KBM-7 (cell line): ENCODE measurements around the gene STAP2.
"Not testable (repeated sequence)": the region's sequence is repeated elsewhere in the genome, so short reads cannot be mapped to it uniquely, and the experiment has no call there.

Experiments used
- DNase-seq: peaks from one replicate; pipeline ENCODE4 v3.0.0-alpha.2; 2015
- in situ Hi-C: fragments of 300-500 bp; cut with MboI; formaldehyde crosslinking; loops from 2 replicates; pipeline ENCODE4 v1.14.3; 2020; ENCODE audit warnings: low sequenced_read_pairs, low pct_unique_long_range_greater_than_20kb, mixed read lengths

The STAP2 gene

DNA sequence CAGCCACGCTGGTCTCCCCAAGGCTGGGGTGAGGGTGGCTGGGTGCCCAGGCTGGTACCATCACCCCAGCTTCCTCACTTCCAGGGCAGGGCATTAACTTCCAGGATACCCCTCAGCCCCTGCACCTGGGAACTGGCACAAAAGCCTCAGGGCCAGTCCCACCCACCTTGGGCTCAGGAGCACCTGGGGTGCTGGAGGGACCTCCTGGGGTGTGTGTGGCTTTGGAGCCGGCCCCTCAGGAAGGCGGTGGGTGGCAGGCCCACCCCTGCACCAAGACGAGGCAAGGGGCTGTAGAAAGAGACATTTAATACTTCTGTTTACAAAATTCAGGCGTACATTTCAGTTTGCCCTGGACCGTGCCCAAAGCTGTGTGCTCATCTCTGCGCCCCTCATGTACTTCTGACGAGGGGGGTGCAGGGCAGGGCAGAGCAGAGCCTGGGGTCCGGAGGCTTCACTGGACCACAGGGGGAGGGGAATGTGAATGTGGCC lies 21.5 kb upstream of the STAP2 start:
- in situ Hi-C loops = no loop called here
- DNase-seq = no peak

DNA sequence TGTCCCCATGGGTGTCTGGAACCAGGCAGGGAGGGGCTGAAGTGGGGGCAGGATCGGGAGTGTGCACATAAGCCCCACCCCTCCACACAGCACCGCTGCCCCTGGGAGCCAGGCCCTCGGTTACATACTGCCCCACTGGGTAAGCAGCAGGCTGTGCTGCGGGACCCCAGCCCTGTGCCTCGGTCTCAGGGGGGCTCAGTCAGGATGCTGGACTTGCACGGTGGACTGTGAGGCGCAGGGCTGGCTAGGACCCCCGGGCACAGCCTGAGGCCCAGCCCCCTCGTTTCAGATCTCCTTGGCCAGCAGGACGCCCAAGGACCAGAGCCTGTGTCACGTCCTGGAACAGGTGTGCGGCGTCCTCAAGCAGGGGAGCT lies 21.0 kb upstream of the STAP2 start:
- in situ Hi-C loops = no loop called here
- DNase-seq = no peak

DNA sequence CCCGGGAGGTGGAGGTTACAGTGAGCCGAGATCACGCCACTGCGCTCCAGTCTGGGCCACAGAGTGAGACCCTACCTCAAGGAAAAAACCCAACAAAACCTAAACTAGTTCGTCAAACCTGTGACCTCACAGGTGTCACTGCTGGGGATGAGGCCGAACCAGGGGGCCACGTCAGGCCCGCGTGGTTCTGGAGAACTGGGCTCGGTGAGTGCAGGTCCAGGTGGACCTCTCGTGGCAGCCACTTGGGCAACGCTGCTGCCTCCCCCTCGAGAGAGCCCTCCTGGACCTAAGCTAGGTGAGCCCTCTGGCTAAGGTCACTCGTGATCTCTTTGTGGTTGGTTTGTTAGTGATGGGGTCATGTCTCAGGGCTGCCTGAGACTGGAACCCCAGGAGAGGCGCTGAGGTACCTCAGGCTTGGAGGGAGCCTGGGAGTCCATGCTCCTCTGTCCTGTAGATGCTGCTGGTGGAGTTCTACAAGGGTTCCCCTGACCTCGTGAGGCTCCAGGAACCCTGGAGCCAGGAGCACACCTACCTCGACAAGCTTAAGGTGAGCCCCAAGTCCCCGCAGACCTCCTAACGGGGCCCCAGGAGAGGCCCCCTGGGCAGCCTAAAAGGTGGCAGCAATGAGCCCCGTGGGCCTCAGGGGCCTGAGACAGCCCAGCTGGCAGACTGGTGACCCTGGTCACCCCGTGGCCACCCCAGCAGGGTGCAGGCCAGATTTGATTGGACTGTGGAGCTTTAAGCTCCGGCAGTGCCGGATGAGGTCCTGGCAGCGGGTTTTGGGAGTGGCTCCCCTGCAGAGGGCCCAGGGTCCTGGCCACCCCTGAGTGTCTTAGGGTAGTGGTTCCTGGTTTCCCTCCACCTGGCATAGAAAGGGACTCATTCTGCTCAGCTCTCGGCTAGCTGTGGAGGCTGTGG lies 20.3 kb upstream of the STAP2 start:
- in situ Hi-C loops = no loop called here
- DNase-seq = no peak

DNA sequence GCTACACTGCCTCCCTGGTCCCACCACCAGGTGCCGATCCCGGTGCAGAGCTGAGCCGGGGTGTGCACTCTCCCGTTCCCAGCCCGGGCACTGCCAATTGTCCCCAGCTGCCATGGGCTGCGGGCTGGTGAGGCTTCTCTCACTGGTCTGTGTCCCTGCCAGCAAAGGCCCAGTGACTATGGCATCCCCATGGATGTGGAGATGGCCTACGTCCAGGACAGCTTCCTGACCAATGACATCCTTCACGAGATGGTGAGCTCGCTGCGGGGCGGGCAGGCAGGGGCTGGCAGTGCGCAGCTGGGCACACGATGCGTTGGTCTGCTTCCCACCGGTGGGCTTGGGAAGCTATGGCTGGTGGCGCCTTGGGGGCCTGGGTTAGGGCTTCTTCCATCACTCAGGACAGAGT lies 19.3 kb upstream of the STAP2 start:
- DNase-seq = no peak
- in situ Hi-C loops = no loop called here

DNA sequence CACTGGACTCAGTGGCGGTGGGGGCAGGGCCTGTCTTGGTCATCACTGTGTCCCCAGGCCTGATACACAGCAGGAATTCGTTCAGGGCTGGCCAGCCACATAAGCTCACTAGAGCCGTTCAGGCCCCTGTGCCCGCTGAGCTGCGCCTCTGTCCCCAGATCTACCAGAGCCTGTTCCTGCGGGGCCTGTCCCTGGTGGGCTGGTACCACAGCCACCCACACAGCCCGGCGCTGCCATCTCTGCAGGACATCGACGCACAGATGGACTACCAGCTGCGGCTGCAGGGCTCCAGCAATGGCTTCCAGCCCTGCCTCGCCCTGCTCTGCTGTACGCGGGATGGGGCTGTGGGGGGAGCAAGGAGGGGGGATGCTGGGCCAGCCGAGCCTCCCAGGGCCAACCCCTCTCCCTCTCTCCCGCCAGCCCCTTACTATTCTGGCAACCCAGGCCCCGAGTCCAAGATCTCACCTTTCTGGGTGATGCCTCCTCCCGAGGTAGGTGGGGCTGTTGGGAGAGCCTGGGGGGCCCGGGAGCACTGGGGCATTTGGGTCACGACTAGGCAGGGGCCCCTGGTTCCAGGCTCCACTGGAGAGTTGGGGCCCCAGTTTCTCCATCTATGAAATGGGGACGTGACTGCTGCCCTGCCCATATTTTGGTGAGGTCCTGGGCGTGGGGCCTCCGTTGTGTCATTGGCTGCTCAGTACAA lies 18.6 kb upstream of the STAP2 start:
- in situ Hi-C loops = no loop called here
- DNase-seq = no peak

DNA sequence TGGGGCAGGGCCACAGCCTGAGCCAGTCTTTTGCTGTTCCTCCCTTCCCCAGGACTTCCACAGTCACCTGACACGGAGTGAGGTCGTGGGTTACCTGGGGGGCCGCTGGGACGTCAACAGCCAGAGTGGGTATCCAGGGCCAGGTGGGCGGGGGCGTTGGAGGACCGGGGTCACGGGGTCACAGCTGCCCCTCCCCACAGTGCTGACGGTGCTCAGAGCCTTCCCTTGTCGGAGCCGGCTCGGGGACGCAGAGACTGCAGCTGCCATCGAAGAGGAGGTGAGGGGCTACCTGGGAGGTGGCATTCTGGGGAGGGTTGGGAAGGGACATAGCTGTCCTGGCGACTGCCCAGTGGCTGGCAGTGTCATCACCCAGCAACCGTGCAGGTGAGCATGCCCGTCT lies 16.3 kb upstream of the STAP2 start:
- no peak for DNase-seq
- in situ Hi-C loops = no loop called here

DNA sequence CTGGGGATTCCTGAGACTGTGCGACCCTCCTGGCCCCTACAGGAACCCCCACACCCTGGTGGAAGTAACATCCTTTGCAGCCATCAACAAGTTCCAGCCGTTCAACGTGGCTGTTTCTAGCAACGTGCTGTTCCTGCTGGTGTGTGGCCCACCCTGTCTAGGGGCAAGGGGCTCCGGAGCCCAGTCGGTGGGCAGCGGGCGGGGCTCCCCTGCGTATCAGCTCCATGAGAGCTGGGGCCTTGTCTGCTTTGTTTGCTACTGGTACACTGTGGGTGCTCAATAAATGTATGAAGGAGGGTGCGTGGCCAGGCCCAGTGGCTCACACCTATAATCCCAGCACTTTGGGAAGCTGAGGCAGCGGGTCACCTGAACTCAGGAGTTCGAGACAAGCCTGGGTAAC lies 15.7 kb upstream of the STAP2 start:
- no peak for DNase-seq

DNA sequence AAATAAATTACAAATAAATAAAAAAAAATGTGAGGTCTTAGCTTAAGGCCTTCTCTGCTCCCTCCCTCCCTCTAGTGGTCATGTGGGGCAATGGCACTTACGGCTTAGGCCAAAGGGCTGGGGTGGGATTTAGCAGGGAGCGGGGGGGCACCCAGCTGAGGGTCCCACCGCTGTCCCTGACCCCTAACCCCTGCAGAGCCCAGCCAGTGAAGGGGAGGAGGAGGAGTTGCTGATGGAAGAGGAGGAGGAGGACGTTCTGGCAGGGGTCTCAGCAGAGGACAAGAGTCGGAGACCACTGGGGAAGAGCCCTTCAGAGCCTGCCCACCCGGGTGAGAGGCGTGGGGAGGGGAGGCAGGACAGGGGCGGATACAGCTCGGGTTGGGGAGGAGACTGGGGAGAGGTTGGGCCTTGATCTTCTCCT lies 14.1 kb upstream of the STAP2 start:
- in situ Hi-C loops = no loop called here
- DNase-seq = peak; percentile 52

More for the DNA sequence above, 15.7 kb upstream of the STAP2 start:
- in situ Hi-C loops = no loop called here

DNA sequence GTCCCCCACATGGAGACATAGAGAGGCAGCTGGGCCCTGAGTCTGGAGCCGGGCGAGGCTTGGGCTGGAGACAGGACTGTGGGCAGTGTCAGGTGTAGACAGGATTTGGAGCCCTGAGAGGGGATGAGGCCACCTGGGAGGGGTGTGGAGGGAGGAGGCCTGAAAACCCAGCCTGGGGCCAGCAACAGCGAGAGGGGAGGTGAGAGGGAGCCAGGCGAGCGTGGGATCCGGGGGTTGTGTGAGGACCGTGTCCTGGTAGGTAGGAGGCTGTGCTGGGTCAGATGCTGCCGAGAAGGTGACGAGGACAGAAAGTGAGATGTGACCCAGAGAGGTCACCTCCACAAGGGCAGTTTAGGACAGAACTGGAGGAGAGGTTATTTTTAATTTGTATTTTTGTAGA lies 12.1 kb upstream of the STAP2 start:
- DNase-seq = no peak
- in situ Hi-C loops = no loop called here

DNA sequence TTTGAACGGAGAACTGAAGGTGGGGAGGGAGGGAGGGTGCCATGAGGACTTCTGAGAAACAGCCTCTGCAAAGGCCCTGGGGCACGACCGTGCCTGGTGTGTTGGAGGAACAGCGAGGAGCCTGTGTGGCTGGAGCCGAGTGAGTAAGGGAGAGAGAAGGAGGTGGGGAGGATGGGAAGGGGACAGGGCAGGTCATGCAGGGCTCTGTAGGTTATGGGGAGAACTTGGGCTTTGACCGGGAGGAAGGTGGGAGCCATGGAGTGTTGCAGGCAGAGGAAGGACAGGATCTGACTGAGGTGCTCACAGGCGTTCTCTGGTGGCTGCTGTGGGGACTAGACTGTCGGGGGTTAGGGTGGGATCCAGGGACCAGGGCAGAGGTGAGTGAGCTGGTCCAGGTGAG lies 11.5 kb upstream of the STAP2 start:
- no peak for DNase-seq
- in situ Hi-C loops = no loop called here

DNA sequence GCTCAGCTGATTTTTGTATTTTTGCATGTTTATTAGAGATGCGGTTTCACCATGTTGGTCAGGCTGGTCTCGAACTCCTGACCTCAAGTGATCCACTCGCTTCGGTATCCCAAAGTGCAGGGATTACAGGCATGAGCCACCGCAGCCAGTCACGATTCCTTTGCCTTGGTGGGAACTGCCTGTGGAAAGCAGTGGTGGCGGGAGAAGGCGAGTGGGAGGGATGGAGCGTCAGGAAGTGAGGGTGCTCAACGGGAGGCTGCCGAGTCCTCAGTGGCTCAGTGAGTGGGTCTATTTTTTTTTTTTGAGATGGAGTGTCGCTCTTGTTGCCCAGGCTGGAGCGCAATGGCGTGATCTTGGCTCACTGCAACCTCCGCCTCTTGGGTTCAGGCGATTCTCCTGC lies 10.6 kb upstream of the STAP2 start:
- in situ Hi-C loops, DNase-seq: not testable (repeated sequence)

DNA sequence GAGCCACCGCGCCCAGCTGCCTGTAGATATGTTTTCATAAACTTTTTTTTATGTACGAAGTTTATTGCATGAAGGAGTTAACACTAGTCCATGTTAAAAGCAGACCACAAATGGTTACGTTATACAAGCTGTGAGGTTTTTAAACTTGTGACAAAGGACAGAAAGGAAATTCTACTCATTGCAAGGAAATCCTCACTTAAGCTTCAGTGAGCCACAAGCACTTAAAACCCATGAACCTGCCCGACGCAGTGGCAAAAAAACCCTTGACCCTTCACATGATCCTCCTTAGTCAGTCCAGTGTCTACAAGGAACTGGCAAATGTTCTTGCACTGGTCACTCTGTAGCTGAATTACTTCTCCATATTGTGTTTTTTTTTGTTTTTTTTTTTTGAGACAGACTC lies 8.9 kb upstream of the STAP2 start:
- in situ Hi-C loops = no loop called here
- no peak for DNase-seq

DNA sequence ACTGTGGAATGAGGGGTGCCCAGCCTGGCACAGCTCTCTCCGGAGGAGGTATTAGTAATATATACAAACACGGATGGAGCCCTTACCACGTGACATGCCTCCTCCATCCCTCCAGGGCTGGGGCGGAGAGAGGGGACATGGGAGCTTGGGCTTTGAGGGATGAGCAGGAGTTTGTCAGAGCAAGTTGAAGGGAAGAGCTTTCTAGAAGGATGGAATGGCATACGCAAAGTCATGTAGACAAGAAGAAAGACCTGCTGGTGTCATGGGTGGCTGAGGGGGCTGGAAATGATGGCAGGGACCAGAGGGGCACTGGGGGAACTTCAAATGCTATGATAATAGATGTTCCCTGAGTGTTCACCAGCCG lies 7.4 kb upstream of the STAP2 start:
- DNase-seq = no peak
- in situ Hi-C loops = no loop called here

DNA sequence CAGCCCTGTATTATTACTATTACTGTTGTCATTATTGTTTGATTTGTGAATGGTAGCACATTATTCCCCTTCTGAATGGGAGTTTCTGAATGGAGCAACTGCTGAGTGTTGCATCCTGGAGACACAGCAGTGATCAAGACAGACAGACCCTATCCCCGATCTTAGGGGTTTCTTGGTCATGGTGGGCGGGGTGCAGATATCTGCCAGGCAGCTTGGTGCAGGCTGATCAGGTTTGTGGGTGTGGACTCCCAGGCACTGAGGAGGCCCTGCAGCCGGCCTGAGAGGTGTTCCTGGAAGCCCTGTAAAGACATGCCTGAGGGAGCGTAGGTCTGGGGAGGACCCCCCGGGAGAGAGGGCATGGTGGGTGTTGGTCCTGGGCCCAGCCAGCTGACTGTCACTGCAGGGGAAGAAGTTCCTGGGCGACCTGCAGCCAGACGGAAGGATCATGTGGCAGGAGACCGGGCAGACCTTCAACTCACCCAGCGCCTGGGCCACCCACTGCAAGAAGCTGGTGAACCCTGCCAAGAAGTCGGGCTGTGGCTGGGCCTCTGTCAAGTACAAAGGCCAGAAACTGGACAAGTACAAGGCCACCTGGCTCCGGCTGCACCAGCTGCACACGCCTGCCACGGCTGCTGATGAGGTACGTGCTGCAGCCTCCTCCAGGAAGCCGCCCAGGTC lies 6.9 kb upstream of the STAP2 start:
- in situ Hi-C loops = no loop called here

DNA sequence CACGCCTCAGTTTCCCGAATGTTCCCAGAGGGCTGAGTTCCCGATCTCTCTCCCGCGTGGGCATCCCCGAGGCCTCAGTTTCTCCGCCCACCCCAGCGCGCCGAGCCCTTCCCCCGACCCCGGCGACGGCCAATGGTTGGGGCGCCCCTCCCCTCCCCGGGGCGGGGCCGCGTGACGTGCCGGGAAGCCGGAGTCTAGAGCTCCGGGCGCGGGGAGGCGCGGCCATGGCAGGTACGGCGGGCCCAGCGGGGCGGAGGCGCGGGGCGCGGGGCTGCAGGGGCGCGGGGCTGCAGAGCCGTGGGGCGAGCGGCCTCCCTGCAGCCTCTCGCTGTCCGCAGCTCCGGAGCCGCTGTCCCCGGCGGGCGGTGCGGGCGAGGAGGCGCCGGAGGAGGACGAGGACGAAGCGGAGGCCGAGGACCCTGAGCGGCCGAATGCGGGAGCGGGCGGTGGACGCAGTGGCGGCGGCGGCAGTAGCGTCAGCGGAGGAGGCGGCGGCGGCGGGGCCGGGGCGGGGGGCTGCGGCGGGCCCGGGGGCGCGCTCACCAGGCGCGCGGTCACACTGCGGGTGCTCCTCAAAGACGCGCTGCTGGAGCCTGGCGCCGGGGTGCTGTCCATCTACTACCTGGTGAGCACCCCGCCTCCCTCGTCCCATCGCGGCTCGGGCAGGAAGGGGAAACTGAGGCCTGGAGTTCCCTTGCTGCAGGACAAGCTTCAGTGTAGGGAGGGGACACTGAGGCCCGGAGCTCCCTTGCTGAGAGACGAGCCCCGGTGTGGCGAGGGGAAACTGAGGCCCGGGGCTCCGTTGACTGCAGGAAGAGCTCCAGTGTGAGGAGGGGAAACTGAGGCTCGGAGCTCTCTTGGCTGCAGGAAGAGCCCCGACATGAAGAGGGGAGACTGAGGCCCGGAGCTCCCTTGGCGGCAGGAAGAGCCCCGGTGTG lies 5.0 kb upstream of the STAP2 start, which contains the start of gene MPND:
TSS of gene MPND (plus strand) at position 193 of the 938 bp plus-strand sequence. CDS start at position 225, 32 bp downstream.
- in situ Hi-C loops = no loop called here
- DNase-seq = no peak

More for the DNA sequence above, 6.9 kb upstream of the STAP2 start:
- no peak for DNase-seq

DNA sequence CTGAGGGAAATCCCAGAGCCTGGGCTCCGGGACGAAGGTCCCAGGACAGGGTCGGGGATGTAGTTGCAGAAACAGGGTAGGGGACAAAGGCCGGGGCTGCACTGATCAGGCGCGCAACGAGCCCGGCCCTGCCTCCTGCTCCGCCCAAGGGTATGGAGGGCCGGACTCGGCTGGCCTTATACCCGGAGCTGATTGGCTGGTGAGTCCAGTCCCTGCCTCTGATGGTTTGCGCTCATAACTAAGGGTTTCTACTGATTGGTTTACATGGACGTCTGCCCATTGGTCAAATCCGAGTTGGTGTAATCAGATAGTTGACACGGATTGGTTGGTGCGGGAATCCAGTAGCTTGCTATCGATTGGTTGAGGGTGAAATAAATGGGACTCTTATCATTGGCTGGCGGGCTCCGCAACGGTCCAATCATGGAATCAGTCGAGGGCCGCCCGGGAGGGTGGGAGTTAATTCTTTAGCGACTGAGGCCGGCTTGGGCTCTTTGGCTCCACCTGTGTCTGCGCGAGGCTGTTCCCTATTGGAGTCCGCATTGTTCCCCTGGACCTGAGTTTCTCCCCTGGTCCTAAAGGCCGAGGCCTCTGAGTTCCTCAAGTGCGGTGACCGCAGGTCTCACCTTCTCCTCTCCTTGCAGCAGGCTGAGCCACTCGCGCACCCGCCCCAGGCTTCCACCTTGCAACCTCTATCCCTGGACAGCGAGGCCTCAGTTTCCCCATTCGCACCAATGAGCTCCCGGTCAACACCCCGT lies 4.2 kb upstream of the STAP2 start:
- DNase-seq = peak; percentile 99
- in situ Hi-C loops = no loop called here

DNA sequence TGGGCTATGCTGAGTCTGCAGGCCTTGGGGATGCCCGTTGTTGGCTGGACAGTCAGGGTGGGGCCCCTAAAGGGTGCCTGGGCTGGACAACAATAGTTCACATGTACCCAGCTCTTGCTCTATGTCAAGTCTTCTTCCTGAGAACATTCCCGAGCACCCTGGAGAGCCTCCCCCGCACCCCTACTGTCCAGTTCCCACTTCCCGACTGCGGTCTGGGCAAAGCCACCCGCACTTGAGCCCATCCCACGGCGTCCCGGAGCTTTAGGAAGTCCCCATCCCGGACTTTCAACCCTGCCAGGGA lies 3.6 kb upstream of the STAP2 start:
- no peak for DNase-seq
- in situ Hi-C loops = no loop called here

DNA sequence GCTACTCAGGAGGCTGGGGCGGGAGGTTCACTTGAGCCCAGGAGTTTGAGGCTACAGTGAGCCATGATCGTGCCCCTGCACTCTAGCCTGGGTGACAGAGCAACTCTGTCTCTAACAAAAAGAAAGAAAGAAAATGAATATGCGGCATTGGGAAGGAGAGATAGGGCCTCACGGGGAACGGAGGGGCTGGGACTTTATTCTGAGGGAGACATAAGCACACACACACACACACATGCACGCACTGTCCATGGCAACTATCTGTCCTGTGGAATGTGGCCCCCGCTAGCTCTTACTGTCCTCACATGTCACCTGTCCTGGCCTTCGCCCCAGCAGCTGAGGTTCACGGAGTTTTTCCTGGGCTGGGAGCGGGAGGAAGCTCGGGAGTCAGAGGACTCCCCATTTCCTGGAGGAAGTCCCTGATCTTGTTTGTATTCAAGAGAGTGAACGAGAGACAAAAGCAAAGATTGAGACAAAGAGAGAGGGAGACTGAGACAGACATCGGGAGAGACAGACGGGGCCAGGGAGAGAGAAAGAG lies 654 bp downstream of the STAP2 start:
- DNase-seq = no peak
- in situ Hi-C loops = no loop called here
